HG03280 (cell line): ENCODE results near the gene BPTF.
"Not testable (repeated sequence)": the region's sequence is repeated elsewhere in the genome, so short reads cannot be mapped to it uniquely, and the experiment has no call there.

ENCODE experiments used
- ATAC-seq: cut with Tn5 transposase; IDR thresholded peaks from one replicate; pipeline ENCODE4 v1.9.1; 2021; ENCODE audit warnings: mild to moderate bottlenecking, moderate library complexity; ENCODE audit not compliant: unreplicated experiment

The BPTF gene

DNA sequence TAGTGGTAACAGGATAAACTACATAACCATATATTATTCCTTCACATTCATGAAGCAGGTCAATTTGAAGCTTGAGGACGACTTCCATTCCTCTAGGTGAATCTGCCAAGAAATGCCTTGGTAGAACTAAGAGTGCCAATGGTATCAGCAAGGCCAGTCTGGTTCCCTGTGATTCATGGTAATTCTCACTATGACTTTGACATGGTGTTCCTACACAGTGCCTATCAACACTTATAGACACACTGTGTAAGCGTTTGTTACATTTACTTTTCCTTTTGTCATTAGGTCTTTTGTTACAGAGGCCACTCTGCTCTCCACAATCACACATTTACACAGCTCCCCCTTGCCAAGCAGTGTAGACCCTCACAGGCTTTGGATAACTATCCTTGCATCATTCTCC lies 136.9 kb downstream of the BPTF start:
- ATAC-seq: not testable (repeated sequence)

DNA sequence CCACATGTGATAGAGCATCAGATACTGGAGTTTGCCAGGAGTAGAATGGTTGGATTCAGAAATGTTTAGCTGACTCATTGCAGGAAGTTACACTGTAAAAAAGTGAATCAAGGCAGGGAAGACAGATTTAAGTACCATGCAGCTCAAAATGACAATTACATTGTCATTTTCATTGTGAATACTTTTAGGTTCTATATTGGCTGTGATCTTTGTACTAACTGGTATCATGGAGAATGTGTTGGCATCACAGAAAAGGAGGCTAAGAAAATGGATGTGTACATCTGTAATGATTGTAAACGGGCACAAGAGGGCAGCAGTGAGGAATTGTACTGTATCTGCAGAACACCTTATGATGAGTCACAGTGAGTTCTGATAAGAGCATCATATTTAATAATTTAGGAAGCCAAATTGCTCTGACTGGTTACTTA lies 137.9 kb downstream of the BPTF start:
- not testable (repeated sequence) for ATAC-seq

- ATAC-seq: no peak
These were observed 145.5 kb downstream of the BPTF start for GRCh38 chr17:67970783-67971182.

DNA sequence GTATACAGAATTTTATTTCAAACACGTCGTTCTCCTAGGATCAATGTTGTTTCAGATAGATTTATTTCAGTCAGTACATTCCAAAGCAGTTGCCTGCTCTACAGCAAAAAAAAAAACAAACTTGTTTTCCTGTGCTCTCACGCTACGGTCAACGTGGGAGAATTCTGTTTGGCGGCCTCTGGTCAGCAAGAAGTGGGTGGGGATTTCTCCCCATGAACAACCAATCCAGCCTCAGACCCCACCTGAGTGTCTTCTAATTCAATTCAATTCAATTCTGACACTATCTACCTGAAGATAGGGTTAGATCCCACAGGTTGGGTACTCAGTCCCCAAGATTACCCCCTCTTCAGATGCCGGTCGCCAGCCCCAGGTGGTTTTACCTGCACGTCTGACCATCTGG lies 148.9 kb downstream of the BPTF start:
- no peak for ATAC-seq

GRCh38 chr17:67974598-67975066 lies 149.3 kb downstream of the BPTF start:
- ATAC-seq: no peak

GRCh38 chr17:67976306-67976705 lies 151.0 kb downstream of the BPTF start:
- ATAC-seq: not testable (repeated sequence)

DNA sequence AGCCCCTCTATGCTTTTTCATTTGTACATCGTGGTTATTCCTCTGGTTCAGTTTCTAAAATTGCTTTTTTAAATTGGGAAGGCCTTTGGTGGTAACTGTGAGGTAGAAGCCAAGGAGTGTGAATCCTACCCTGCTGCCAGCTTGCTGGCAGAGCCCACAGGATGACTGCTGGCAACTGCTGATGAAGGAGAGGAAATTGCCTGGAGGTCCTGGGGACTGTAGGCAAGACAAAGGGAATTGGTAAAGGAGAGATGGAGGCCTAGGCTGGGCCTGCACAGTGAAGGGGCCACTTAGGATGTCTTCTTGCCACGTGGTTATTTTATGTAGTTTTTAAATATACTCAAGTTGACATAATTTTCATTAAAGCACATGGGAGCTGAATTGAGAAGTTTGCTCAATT lies 155.2 kb downstream of the BPTF start:
- ATAC-seq: no peak

GRCh38 chr17:67980883-67981282 lies 155.6 kb downstream of the BPTF start:
- not testable (repeated sequence) for ATAC-seq

- ATAC-seq: no peak
These were observed 156.8 kb downstream of the BPTF start for GRCh38 chr17:67982034-67982640.

GRCh38 chr17:67982686-67983382 lies 157.5 kb downstream of the BPTF start:
- ATAC-seq: no peak

DNA sequence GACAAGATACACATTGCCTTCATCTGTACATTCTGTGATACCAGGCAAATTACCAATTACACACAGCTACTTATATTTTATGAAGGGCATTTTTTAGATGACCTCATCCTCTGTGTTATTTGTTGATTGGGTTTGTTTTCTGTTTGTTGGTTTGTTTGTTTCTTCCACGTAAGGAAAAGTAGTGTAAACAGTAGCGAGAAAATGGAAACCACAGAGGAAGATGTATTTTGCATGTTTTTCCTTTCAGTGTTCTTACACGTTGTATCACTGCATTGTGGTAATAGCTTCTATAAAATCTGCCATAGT lies 158.0 kb downstream of the BPTF start:
- ATAC-seq: no peak

GRCh38 chr17:67990909-67991308 lies 165.6 kb downstream of the BPTF start:
- ATAC-seq: no peak

GRCh38 chr17:67992548-67993152 lies 167.3 kb downstream of the BPTF start:
- no peak for ATAC-seq

DNA sequence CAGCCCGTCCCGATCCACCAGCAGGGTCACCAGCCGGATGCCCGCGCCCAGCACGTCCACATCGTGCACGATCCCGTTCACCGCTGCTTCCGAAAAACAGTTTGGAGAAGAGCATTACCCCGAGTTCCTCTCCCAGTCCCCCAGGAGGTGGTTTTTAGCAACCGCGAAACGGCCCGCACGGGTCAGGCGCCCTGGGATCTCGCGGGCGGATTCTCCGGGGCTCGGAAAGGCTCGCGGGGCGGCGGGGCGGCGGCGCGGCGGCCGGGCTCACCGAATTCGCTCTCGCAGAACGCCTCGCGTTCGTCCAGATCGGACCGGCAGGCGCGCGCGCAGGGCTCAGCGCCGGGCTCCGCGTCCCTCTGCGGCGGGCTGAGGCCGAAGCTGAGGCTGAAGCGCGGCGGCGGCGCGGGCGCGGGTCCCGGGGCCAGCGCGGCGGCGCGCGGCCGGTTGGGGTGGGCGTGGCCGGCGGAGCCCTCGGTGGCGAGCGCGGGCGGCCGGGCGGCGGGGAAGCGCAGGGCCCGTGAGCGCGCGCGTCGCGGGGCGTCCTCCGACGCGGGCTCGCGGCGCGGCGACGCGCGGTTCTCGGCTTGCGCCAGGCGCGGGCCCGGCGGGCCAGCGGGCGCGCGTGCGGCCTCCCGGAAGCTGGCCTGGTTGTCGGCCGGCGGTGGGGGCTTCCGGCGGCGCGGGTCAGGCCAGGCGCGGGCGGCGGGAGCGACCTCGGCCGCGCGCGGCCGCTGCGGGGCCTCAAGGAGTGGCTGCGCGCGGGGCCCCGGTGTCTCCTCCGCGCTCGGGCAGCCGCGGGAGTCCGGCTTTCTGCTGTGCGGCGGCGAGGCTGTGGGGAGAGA lies 168.1 kb downstream of the BPTF start:
- peak; percentile 85 for ATAC-seq

DNA sequence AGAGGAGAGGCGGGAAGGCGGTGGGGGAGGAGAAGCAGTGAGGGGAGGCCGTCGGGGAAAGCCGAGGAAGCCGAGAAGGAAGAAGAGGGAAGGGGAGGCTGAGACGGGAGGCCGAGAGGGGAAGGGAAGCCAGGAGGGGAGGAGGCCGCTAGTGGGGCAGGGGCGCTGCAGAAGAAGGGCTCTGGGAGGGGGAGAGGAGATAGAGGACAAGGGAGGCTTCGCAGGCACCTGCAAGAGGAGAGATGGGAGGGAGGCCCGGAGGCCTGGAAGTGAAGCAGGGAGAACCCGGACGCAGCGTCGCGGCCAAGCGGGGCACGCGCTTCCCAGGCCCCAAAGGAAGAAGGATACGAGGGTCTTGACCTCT lies 168.7 kb downstream of the BPTF start:
- no peak for ATAC-seq

DNA sequence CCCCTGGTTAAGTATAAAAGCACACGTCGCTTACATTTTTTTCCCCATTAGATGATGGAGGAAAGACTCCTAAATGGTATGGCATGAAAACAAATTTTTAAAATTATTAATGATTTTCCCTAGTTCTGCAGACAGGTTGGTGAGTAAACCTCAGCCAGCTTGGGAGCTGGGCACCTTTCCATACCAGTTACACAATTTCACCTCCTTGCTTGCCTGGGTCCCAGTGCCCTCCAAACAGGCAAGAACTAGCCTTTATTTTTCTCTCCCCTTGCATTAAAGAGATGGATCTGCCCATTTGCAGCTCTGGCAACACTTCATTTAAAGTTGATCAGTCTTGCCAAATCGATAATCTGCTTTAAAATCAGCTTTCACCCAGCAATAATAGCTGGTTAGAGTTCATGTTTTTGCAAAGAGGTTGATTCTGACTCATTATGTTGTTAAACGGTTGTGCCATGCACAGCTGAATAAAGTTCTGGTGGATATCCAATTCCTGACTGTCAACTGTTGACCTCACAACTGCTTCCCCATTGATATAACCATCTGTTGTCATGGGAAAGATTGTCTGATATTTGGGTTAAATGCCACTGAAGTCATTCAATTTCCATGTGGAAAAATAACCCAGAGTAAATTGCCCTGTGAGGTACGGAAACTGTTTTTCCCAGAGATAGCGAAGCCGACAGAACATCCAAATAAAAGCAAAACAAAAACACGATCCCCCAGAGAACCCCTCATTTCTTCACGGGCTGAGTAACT lies 169.7 kb downstream of the BPTF start:
- ATAC-seq: no peak

DNA sequence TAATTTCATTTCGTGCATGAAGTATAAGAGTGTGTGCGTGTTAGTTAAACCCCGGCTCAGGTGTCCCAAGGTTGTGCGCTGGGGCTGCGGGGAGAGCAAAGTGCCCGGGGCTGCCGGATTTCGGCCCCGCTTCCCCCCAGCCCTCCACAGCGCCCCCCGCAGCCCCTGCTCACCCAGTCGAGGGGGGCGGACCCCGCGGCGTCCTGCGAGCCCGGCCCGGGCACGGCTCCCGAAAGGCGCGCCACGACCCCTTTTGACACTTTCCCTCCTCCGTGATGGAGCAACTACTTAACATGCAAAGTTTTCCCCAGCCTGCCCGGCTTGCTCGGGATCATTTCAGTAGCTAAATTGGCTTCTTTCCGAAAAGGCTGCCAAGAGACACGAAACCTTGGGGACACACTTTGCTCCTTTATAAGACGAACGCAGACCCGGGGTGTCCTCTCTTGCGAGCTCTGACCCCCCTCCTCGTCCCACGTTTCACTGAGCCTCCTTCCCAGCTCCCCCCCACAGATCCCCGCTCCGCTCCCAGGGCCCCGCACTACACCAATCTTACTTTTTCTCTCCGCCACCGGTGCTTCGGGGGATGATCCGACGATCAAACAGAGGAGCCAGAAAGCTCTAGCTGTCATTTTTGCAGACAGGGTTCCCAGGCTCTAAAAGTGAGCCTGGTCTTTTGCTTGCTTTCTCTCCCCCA lies 170.4 kb downstream of the BPTF start:
- ATAC-seq: no peak

GRCh38 chr17:67996301-67997171 lies 171.2 kb downstream of the BPTF start, which contains the start of gene C17orf58:
Gene C17orf58, minus strand, starts transcription at chr17:67996469. Its CDS starts 271 bp downstream, at chr17:67996198.
- not testable (repeated sequence) for ATAC-seq

- ATAC-seq: no peak
These were observed 173.2 kb downstream of the BPTF start for GRCh38 chr17:67998466-67998865.
